ENCODE data around the gene LBX2. TPM values are rescaled to one million over a fixed set of nuclear protein-coding genes. Genes with fewer than 3 reads are reported as not detected.

LBX2 gene
- total and polyA plus RNA-seq, 2 of the 4 experiments (the other 2 are of a cell fraction): 0.18 to 0.62 TPM

DNA sequence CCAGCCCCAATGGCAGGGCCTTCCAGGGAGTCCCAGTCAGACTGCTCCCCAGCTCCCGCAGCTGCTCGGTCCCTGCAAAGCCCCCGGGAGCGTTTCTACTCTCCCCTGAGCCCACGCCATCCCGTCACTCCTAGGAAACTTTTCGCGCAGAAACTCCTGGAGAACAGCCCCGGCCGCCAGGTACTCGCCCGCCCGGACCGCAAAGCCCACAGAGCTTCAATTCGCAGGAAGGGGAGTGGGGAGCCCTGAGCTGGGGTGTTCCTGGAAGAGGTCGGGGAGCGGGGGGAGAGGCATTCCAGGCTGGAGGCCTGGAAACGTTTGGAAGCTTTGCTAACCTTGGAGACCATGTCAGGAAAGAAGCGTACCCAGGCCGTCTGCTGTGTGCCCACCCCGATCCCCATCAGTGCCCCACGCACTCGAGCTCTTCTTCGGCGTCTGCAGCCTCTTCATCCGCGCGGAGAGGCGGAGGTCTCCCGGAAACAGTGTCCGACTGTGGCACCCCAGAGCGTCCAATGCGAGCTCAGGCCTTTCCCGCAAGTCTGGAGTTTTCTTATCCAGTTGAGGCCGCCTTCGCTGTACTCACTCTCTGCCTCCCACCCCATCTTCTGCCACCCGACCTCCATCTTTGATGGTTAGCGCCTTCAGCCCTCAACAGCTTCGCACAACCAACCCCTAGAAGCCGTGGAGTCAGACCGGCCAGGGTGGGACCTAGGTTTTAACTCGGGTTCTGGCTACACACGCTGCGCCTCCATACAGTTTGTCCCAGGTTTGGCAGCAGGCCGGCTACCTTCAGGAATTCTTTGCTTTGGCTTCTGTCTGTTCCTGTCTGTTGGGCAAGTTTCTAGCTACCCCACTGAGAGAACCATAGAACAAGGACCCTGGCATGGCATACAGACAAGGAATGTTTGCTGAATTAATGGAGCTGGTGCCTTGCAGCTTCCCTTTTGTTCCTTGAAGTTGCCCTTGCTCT lies 4.4 kb upstream of the LBX2 start:
- dilution Hi-C loops (cut with HindIII; ENCODE audit: low sequenced_read_pairs, unreplicated experiment) (no loop called here), in situ Hi-C loops (cut with MboI; ENCODE audit: low sequenced_read_pairs) (no loop called here), intact Hi-C loops (cut with micrococcal nuclease) (no loop called here)
- Histone ChIP-seq H3K18ac (ENCODE audit: low read depth, low read length) (peak overlapping the region; percentile 41; the same call in 1 of the 2 replicates), H2AK5ac (ENCODE audit: low read depth, low read length) (peak overlapping the region; percentile 85), H3K23ac (ENCODE audit: low read depth, low read length) (peak overlapping the region; percentile 13; the same call in 1 of the 2 replicates), H4K91ac (ENCODE audit: insufficient read depth, low read depth, low read length) (peak overlapping the region; percentile 81), H2BK5ac (ENCODE audit: low read depth, low read length, poor library complexity, severe bottlenecking) (peak overlapping the region; percentile 27), H3K4me3 (ENCODE audit: insufficient read depth, low read depth, low read length) (peak overlapping the region; percentile 43), H2BK120ac (ENCODE audit: low read depth, low read length) (peak overlapping the region; percentile 64), H3K4me2 (ENCODE audit: low read depth, low read length) (peak overlapping the region; percentile 67), H2BK20ac (ENCODE audit: low read depth, low read length) (peak overlapping the region; percentile 6; the same call in 1 of the 2 replicates), H3K56ac (ENCODE audit: extremely low read depth, insufficient read depth, low read length) (no peak overlapping the region), H2AFZ (replicated peaks; ENCODE audit: low read length, poor library complexity) (peak overlapping the region; percentile 97), H2BK15ac (ENCODE audit: low read depth, low read length) (peak overlapping the region; percentile 57; the same call in 1 of the 3 replicates), H3K4ac (ENCODE audit: low read depth, low read length) (peak overlapping the region; percentile 66), H4K8ac (ENCODE audit: low read depth in 2 of 2, low read length in 2 of 2) (peak overlapping the region; percentile 91 to 94), H3K27me3 (ENCODE audit: control insufficient read depth, insufficient read depth, low read length) (peaks cover 24% of the 10 kb centered on the region), H3K9me1 (ENCODE audit: insufficient read depth, low read length) (peaks cover 9% of the 10 kb centered on the region), H3K9me3 (ENCODE audit: control insufficient read depth, insufficient read depth, low read length) (no peaks in the 10 kb centered on the region), H3K9ac (ENCODE audit: low read depth, low read length) (peak overlapping the region; percentile 39), H3K27ac (ENCODE audit: insufficient read depth, low read length) (peak overlapping the region; percentile 67), H3K79me1 (ENCODE audit: low read depth in 1 of 2, low read length in 2 of 2) (peaks cover 12 to 40% of the 10 kb centered on the region in 2 experiments), H4K5ac (ENCODE audit: low read depth, low read length) (peak overlapping the region; percentile 75), H3K4me1 (ENCODE audit: control insufficient read depth, insufficient read depth, low read length) (peaks cover 21% of the 10 kb centered on the region), H3K14ac (replicated peaks; ENCODE audit: low read depth, low read length) (peak overlapping the region; percentile 89), H2AK9ac (replicated peaks; ENCODE audit: low read depth, low read length, poor library complexity) (peak overlapping the region; percentile 87), H3K36me3 (ENCODE audit: control insufficient read depth, insufficient read depth, low read length) (peaks cover 16% of the 10 kb centered on the region), H4K20me1 (ENCODE audit: insufficient read depth, low read length) (no peaks in the 10 kb centered on the region)
- 55% methylated on average over 28 of the region's 45 CpGs; no CpG with 5 or more reads in 1 of the 2 experiments for WGBS, 2 experiments (ENCODE audit: extremely low coverage in 2 of 2, insufficient read length in 1 of 2)
- POLR2A ChIA-PET (ENCODE audit: unreplicated experiment): interaction anchor here (1.1 to 1.4 kb wide), 2 partner anchors 21 to 90 kb away, joined by 3 to 4 read pairs; partner anchors contain the start of genes CCDC142 and TTC31
- no TSS peak for BruUV-seq (replicated peaks)
- TF ChIP-seq, protein P1, sequence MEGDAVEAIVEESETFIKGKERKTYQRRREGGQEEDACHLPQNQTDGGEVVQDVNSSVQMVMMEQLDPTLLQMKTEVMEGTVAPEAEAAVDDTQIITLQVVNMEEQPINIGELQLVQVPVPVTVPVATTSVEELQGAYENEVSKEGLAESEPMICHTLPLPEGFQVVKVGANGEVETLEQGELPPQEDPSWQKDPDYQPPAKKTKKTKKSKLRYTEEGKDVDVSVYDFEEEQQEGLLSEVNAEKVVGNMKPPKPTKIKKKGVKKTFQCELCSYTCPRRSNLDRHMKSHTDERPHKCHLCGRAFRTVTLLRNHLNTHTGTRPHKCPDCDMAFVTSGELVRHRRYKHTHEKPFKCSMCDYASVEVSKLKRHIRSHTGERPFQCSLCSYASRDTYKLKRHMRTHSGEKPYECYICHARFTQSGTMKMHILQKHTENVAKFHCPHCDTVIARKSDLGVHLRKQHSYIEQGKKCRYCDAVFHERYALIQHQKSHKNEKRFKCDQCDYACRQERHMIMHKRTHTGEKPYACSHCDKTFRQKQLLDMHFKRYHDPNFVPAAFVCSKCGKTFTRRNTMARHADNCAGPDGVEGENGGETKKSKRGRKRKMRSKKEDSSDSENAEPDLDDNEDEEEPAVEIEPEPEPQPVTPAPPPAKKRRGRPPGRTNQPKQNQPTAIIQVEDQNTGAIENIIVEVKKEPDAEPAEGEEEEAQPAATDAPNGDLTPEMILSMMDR (conservative IDR thresholded peaks at IDR 0.05; ENCODE audit: low read depth, low read length): no peak
- TF ChIP-seq, protein P2, sequence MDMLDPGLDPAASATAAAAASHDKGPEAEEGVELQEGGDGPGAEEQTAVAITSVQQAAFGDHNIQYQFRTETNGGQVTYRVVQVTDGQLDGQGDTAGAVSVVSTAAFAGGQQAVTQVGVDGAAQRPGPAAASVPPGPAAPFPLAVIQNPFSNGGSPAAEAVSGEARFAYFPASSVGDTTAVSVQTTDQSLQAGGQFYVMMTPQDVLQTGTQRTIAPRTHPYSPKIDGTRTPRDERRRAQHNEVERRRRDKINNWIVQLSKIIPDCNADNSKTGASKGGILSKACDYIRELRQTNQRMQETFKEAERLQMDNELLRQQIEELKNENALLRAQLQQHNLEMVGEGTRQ (IDR thresholded peaks at IDR 0.05; ENCODE audit: low read depth, low read length): no peak
- TF ChIP-seq FOS (IDR thresholded peaks at IDR 0.05; ENCODE audit: low read depth, low read length): no peak
- no peak for TF ChIP-seq CEBPB (IDR thresholded peaks at IDR 0.05; ENCODE audit: low read depth, low read length)
- TF ChIP-seq RAD21 (IDR thresholded peaks at IDR 0.05; ENCODE audit: low read length): no peak
- DNase-seq (no peak), ATAC-seq (ENCODE audit: low read depth) (no peak)
- CTCF ChIA-PET: no interaction called here
